MM.1S (cell line): ENCODE measurements around the gene RPS6KA2.

ENCODE experiments used
- DNase-seq: peaks from one replicate; pipeline ENCODE4 v3.0.0-alpha.2; 2015
- H2AFZ ChIP-seq: fragments of 300-600 bp; sonication (generic); 2 replicates; pipeline ENCODE4 v1.6.0; 2016; ENCODE audit warnings: antibody characterized with exemption, low read length
- H3F3A ChIP-seq: fragments of 300-600 bp; sonication (generic); 2 replicates; pipeline ENCODE4 v1.6.1; 2016; ENCODE audit warnings: mild to moderate bottlenecking, antibody characterized with exemption, low read length, moderate library complexity, mixed read lengths; ENCODE audit not compliant: insufficient read depth
- H3K27ac ChIP-seq: fragments of 300-600 bp; sonication (generic); 2 replicates; pipeline ENCODE4 v1.5.1; 2016; ENCODE audit warnings: mild to moderate bottlenecking, low read length
- H3K27me3 ChIP-seq: fragments of 300-600 bp; sonication (generic); replicated peaks from 2 replicates; pipeline ENCODE4 v1.6.0; 2016; ENCODE audit warnings: low read length; ENCODE audit not compliant: insufficient read depth
- H3K36me3 ChIP-seq: fragments of 300-600 bp; sonication (generic); replicated peaks from 2 replicates; pipeline ENCODE4 v1.6.1; 2016; ENCODE audit warnings: mild to moderate bottlenecking, low read length, mixed read lengths; ENCODE audit not compliant: insufficient read depth
- H3K4me1 ChIP-seq: fragments of 300-600 bp; sonication (generic); 2 replicates; pipeline ENCODE4 v1.6.1; 2016; ENCODE audit warnings: low read length, mixed read lengths
- H3K4me2 ChIP-seq: fragments of 300-600 bp; sonication (generic); 2 replicates; pipeline ENCODE4 v1.6.0; 2016; ENCODE audit warnings: low read depth, low read length
- H3K4me3 ChIP-seq: fragments of 300-600 bp; sonication (generic); 2 replicates; pipeline ENCODE4 v1.5.1; 2016; ENCODE audit warnings: low read length, mixed read lengths
- H3K79me2 ChIP-seq: fragments of 300-600 bp; sonication (generic); 2 replicates; pipeline ENCODE4 v1.6.1; 2016; ENCODE audit warnings: mixed run types, low read length, mixed read lengths
- H3K9ac ChIP-seq: fragments of 300-600 bp; sonication (generic); 2 replicates; pipeline ENCODE4 v1.6.1; 2016; ENCODE audit warnings: low read length, mixed read lengths
- H3K9me2 ChIP-seq: fragments of 300-600 bp; sonication (generic); replicated peaks from 2 replicates; pipeline ENCODE4 v1.6.1; 2016; ENCODE audit warnings: mild to moderate bottlenecking, low read length, mixed read lengths; ENCODE audit not compliant: insufficient read depth
- H3K9me3 ChIP-seq: fragments of 300-600 bp; sonication (generic); replicated peaks from 2 replicates; pipeline ENCODE4 v1.6.1; 2016; ENCODE audit warnings: mild to moderate bottlenecking, low read length, mixed read lengths; ENCODE audit not compliant: insufficient read depth
- H4K20me1 ChIP-seq: fragments of 300-600 bp; sonication (generic); 2 replicates; pipeline ENCODE4 v1.6.1; 2016; ENCODE audit warnings: mild to moderate bottlenecking, low read length, moderate library complexity, mixed read lengths; ENCODE audit not compliant: insufficient read depth
- CTCF ChIP-seq: fragments of 300-600 bp; sonication (generic); IDR thresholded peaks from 2 replicates; pipeline ENCODE4 v1.5.1; 2016; ENCODE audit warnings: antibody characterized with exemption, low read length, mixed read lengths
- EZH2 ChIP-seq: fragments of 300-600 bp; sonication (generic); optimal IDR thresholded peaks from 2 replicates; pipeline ENCODE3; 2017; ENCODE audit warnings: low read depth, mild to moderate bottlenecking, antibody characterized with exemption, low read length, mixed read lengths
- EZH2phosphoT487 ChIP-seq: fragments of 300-600 bp; sonication (generic); IDR thresholded peaks from 2 replicates; pipeline ENCODE4 v1.6.1; 2018; ENCODE audit warnings: antibody characterized with exemption, low read length

RPS6KA2 gene

GRCh38 chr6:166515072-166515810 lies 111.8 kb downstream of the RPS6KA2 start:
- Histone ChIP-seq H3K4me2 (no peak overlapping the region), H3K9ac (no peak overlapping the region), H3K9me2 (no peaks in the 10 kb centered on the region), H3K27me3 (no peaks in the 10 kb centered on the region), H3K9me3 (no peaks in the 10 kb centered on the region), H3K36me3 (no peaks in the 10 kb centered on the region), H3K4me1 (no peaks in the 10 kb centered on the region), H3K27ac (no peak overlapping the region), H3F3A (no peaks in the 10 kb centered on the region), H3K79me2 (no peaks in the 10 kb centered on the region), H2AFZ (no peak overlapping the region), H4K20me1 (no peaks in the 10 kb centered on the region), H3K4me3 (no peak overlapping the region)
- no peak for TF ChIP-seq EZH2phosphoT487
- no peak for TF ChIP-seq CTCF
- TF ChIP-seq EZH2: no peak
- DNase-seq: no peak

- H3K27me3 ChIP-seq: no peaks in the 10 kb centered on the region
- H2AFZ ChIP-seq: no peak overlapping the region
- no peaks in the 10 kb centered on the region for H3K9me3 ChIP-seq
- H3K4me2 ChIP-seq: no peak overlapping the region
- H3K9me2 ChIP-seq: no peaks in the 10 kb centered on the region
- no peak overlapping the region for H3K4me3 ChIP-seq
- H3K27ac ChIP-seq: no peak overlapping the region
- no peaks in the 10 kb centered on the region for H3K4me1 ChIP-seq
- TF ChIP-seq CTCF (no peak), EZH2 (no peak), EZH2phosphoT487 (no peak)
- H3K36me3 ChIP-seq: no peaks in the 10 kb centered on the region
- no peaks in the 10 kb centered on the region for H4K20me1 ChIP-seq
- DNase-seq: no peak
- no peaks in the 10 kb centered on the region for H3F3A ChIP-seq
- no peaks in the 10 kb centered on the region for H3K79me2 ChIP-seq
- no peak overlapping the region for H3K9ac ChIP-seq
Measured at GRCh38 chr6:166514196-166514595, 112.9 kb downstream of the RPS6KA2 start.

- H3K9me2 ChIP-seq: no peaks in the 10 kb centered on the region
- DNase-seq: no peak
- no peak overlapping the region for H3K9ac ChIP-seq
- no peak overlapping the region for H2AFZ ChIP-seq
- no peak overlapping the region for H3K4me3 ChIP-seq
- no peaks in the 10 kb centered on the region for H3K27me3 ChIP-seq
- H3K9me3 ChIP-seq: no peaks in the 10 kb centered on the region
- no peaks in the 10 kb centered on the region for H3K36me3 ChIP-seq
- H3K4me2 ChIP-seq: no peak overlapping the region
- no peaks in the 10 kb centered on the region for H3F3A ChIP-seq
- H3K27ac ChIP-seq: no peak overlapping the region
- no peaks in the 10 kb centered on the region for H3K79me2 ChIP-seq
- no peaks in the 10 kb centered on the region for H3K4me1 ChIP-seq
- no peaks in the 10 kb centered on the region for H4K20me1 ChIP-seq
- no peak for TF ChIP-seq CTCF
- TF ChIP-seq EZH2phosphoT487: no peak
- no peak for TF ChIP-seq EZH2
Measured at GRCh38 chr6:166512567-166512966, 114.5 kb downstream of the RPS6KA2 start.
